MM.1S (cell line): Measurements from ENCODE around the gene SERPINB2.

Experiments used
- DNase-seq: peaks from one replicate; pipeline ENCODE4 v3.0.0-alpha.2; 2015
- H2AFZ ChIP-seq: fragments of 300-600 bp; sonication (generic); 2 replicates; pipeline ENCODE4 v1.6.0; 2016; ENCODE audit warnings: antibody characterized with exemption, low read length
- H3F3A ChIP-seq: fragments of 300-600 bp; sonication (generic); 2 replicates; pipeline ENCODE4 v1.6.1; 2016; ENCODE audit warnings: mild to moderate bottlenecking, antibody characterized with exemption, low read length, moderate library complexity, mixed read lengths; ENCODE audit not compliant: insufficient read depth
- H3K27ac ChIP-seq: fragments of 300-600 bp; sonication (generic); 2 replicates; pipeline ENCODE4 v1.5.1; 2016; ENCODE audit warnings: mild to moderate bottlenecking, low read length
- H3K27me3 ChIP-seq: fragments of 300-600 bp; sonication (generic); replicated peaks from 2 replicates; pipeline ENCODE4 v1.6.0; 2016; ENCODE audit warnings: low read length; ENCODE audit not compliant: insufficient read depth
- H3K36me3 ChIP-seq: fragments of 300-600 bp; sonication (generic); replicated peaks from 2 replicates; pipeline ENCODE4 v1.6.1; 2016; ENCODE audit warnings: mild to moderate bottlenecking, low read length, mixed read lengths; ENCODE audit not compliant: insufficient read depth
- H3K4me1 ChIP-seq: fragments of 300-600 bp; sonication (generic); 2 replicates; pipeline ENCODE4 v1.6.1; 2016; ENCODE audit warnings: low read length, mixed read lengths
- H3K4me2 ChIP-seq: fragments of 300-600 bp; sonication (generic); 2 replicates; pipeline ENCODE4 v1.6.0; 2016; ENCODE audit warnings: low read depth, low read length
- H3K4me3 ChIP-seq: fragments of 300-600 bp; sonication (generic); 2 replicates; pipeline ENCODE4 v1.5.1; 2016; ENCODE audit warnings: low read length, mixed read lengths
- H3K79me2 ChIP-seq: fragments of 300-600 bp; sonication (generic); 2 replicates; pipeline ENCODE4 v1.6.1; 2016; ENCODE audit warnings: mixed run types, low read length, mixed read lengths
- H3K9ac ChIP-seq: fragments of 300-600 bp; sonication (generic); 2 replicates; pipeline ENCODE4 v1.6.1; 2016; ENCODE audit warnings: low read length, mixed read lengths
- H3K9me2 ChIP-seq: fragments of 300-600 bp; sonication (generic); replicated peaks from 2 replicates; pipeline ENCODE4 v1.6.1; 2016; ENCODE audit warnings: mild to moderate bottlenecking, low read length, mixed read lengths; ENCODE audit not compliant: insufficient read depth
- H3K9me3 ChIP-seq: fragments of 300-600 bp; sonication (generic); replicated peaks from 2 replicates; pipeline ENCODE4 v1.6.1; 2016; ENCODE audit warnings: mild to moderate bottlenecking, low read length, mixed read lengths; ENCODE audit not compliant: insufficient read depth
- H4K20me1 ChIP-seq: fragments of 300-600 bp; sonication (generic); 2 replicates; pipeline ENCODE4 v1.6.1; 2016; ENCODE audit warnings: mild to moderate bottlenecking, low read length, moderate library complexity, mixed read lengths; ENCODE audit not compliant: insufficient read depth
- CTCF ChIP-seq: fragments of 300-600 bp; sonication (generic); IDR thresholded peaks from 2 replicates; pipeline ENCODE4 v1.5.1; 2016; ENCODE audit warnings: antibody characterized with exemption, low read length, mixed read lengths
- EZH2 ChIP-seq: fragments of 300-600 bp; sonication (generic); optimal IDR thresholded peaks from 2 replicates; pipeline ENCODE3; 2017; ENCODE audit warnings: low read depth, mild to moderate bottlenecking, antibody characterized with exemption, low read length, mixed read lengths
- EZH2phosphoT487 ChIP-seq: fragments of 300-600 bp; sonication (generic); IDR thresholded peaks from 2 replicates; pipeline ENCODE4 v1.6.1; 2018; ENCODE audit warnings: antibody characterized with exemption, low read length

SERPINB2 gene

GRCh38 chr18:63867368-63868125, 20.0 kb upstream of the SERPINB2 start:
- Histone ChIP-seq H3K4me1 (no peaks in the 10 kb centered on the region), H4K20me1 (no peaks in the 10 kb centered on the region), H3K79me2 (no peaks in the 10 kb centered on the region), H3K36me3 (no peaks in the 10 kb centered on the region), H3K4me2 (no peak overlapping the region), H3K9me3 (no peaks in the 10 kb centered on the region), H3K9ac (no peak overlapping the region), H3K27me3 (no peaks in the 10 kb centered on the region), H2AFZ (no peak overlapping the region), H3K27ac (no peak overlapping the region), H3F3A (no peaks in the 10 kb centered on the region), H3K4me3 (no peak overlapping the region), H3K9me2 (no peaks in the 10 kb centered on the region)
- DNase-seq = no peak
- TF ChIP-seq EZH2phosphoT487 (no peak), EZH2 (no peak), CTCF (no peak)

- Histone ChIP-seq H3F3A (no peaks in the 10 kb centered on the region), H2AFZ (no peak overlapping the region), H4K20me1 (no peaks in the 10 kb centered on the region), H3K4me1 (no peaks in the 10 kb centered on the region), H3K9ac (no peak overlapping the region), H3K4me2 (no peak overlapping the region), H3K79me2 (no peaks in the 10 kb centered on the region), H3K27ac (no peak overlapping the region), H3K27me3 (no peaks in the 10 kb centered on the region), H3K9me3 (no peaks in the 10 kb centered on the region), H3K36me3 (no peaks in the 10 kb centered on the region), H3K9me2 (no peaks in the 10 kb centered on the region), H3K4me3 (no peak overlapping the region)
- no peak for TF ChIP-seq EZH2
- TF ChIP-seq EZH2phosphoT487 = no peak
- TF ChIP-seq CTCF = no peak
- no peak for DNase-seq
Measured at GRCh38 chr18:63868546-63868945, 19.0 kb upstream of the SERPINB2 start.

- H3K4me2 ChIP-seq = no peak overlapping the region
- H3K9me3 ChIP-seq = no peaks in the 10 kb centered on the region
- no peaks in the 10 kb centered on the region for H4K20me1 ChIP-seq
- H3K27ac ChIP-seq = no peak overlapping the region
- H3K9me2 ChIP-seq = no peaks in the 10 kb centered on the region
- H3K36me3 ChIP-seq = no peaks in the 10 kb centered on the region
- no peaks in the 10 kb centered on the region for H3K79me2 ChIP-seq
- H3K27me3 ChIP-seq = no peaks in the 10 kb centered on the region
- no peak overlapping the region for H3K4me3 ChIP-seq
- TF ChIP-seq EZH2phosphoT487 (no peak), CTCF (no peak)
- no peaks in the 10 kb centered on the region for H3K4me1 ChIP-seq
- no peak for DNase-seq
- no peaks in the 10 kb centered on the region for H3F3A ChIP-seq
- no peak overlapping the region for H3K9ac ChIP-seq
- H2AFZ ChIP-seq = no peak overlapping the region
Measured at GRCh38 chr18:63869374-63869773, 18.1 kb upstream of the SERPINB2 start.
